ENCODE results near the gene DESI1.

The DESI1 gene

DNA sequence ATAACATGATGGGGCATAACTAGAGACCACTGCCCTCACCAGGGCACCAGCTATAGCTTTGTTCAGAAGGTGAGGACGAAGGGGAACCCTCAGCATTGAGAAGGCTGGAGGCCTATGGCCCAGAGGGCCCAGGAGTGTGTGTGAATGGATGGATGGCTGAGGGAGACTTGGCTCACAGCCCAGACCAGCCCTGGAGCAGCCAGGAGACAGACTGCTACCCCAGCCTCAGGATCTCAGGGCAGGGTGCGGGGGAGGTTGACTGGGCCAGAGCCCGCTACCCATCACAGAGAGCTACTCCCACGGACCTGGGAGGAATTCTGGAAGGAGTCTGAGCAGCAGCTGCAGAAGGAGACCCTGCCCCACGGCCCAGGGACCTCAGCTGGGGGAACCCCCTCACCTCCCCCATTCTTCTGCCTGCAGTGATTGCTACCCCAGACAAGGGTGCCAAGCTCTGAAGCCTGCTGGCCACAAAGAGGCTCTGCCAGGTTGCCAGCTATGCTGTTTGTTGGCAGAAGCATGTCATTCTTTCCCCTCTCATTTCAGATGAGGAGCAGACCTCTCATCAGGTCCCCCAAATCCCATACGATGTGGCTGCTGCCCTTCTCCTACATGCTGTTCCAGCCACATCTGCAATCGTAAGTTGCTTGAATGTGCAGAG, 65.4 kb downstream of the DESI1 start:
- no peak for FAIRE-seq

DNA sequence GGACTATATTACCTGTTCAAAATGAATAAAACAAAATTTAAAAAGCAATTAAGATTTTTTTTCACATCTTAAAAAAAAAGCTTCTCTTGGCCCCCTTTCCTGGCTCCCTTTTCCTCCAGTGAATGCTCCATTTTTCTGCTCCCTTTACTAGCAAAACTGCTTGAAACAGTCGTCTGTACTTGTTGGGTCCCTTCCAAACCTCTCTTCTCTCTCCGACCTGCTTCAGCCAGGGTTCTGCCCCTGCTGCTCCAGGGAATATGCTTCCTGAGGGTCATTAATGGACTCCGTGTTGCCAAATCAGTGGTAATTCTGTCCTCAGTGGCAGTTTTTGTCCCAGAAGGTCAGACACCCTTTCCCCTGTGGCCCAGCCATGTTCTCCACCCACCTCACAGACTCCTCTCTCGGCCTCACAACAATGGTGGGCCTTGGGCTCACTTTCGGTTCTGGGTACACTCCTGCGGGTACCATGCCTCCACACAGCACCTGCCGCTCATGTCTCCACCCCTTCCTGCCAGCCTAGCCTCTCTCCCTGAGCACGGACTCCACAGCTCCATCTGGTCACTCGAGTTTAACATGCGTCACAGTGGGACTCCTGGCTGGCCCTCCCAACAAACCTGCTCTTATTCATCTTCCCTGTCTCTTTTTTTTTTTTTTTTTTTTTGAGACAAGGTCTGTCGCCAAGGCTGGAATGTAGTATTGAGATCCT, 68.8 kb downstream of the DESI1 start:
- no peak for FAIRE-seq

DNA sequence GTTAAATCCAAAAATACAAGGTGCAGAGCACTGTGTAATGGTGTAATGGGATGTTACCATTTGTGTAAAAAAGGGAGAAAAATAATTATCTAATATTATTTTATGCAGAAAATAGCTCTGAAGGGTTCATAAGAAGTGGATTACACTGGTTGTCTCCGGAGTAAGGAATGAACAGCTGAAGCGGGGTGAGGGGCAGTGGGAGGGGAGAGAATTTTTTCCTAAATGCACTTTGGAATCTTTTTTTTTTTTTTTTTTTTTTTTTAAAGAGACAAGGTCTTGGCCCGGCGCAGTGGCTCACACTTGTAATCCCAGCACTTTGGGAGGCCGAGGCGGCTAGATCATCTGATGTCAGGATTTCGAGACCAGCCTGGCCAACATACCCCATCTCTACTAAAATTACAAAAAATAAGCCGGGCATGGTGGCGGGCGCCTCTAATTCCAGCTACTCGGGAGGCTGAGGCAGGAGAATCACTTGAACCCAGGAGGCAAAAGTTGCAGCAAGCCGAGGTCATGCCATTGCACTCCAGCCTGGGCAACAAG, 69.8 kb downstream of the DESI1 start:
- FAIRE-seq: no peak

DNA sequence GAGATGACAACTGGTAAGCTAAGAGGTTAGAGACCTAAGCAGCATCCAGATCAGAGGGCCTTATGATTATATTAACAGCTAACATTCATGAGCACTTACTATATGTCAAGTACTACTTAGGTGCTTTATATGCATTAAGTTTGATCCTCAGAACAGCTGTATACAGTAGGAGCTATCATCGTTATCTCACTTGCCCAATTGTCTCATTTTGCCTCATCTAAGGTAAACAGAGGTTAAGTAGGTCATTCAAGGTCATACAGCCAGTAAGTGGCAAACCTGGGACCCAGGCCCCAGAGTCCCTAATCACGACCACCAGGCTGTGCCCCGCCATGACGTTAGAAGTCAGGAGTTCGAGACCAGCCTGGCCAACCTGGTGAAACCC, 72.0 kb downstream of the DESI1 start:
- no peak for FAIRE-seq
